Tibial artery (tissue), 4 donors: ENCODE measurements around the gene SART1.
A peak's percentile ranks its signal among the peaks of the same experiment; 100 is the strongest.

Experiments
- DNase-seq, 2 donors: peaks; one replicate each; pipeline ENCODE4 v3.0.0-alpha.2; 2019
- H3K27ac ChIP-seq, 2 donors: fragments of 200-600 bp; sonication (generic) in 1 of 2; 1 replicate in 1 of 2; 2 replicates in 1 of 2; pipeline ENCODE4 v1.5.1; 2018 to 2019; ENCODE audit warnings: mild to moderate bottlenecking in 1 of 2
- H3K27me3 ChIP-seq, 2 donors: fragments of 200-600 bp; sonication (generic) in 1 of 2; one replicate each; pipeline versions ENCODE4 v1.5.1 to v1.6.0; 2016 to 2019
- H3K36me3 ChIP-seq, 3 donors: fragments of 200-600 bp; sonication (generic) in 2 of 3; one replicate each; pipeline ENCODE4 v1.5.1; 2016 to 2019; ENCODE audit warnings: mild to moderate bottlenecking in 2 of 3
- H3K4me1 ChIP-seq, 4 donors: fragments of 200-600 bp; sonication (generic) in 2 of 4; 1 replicate in 3 of 4; 2 replicates in 1 of 4; pipeline ENCODE4 v1.5.1; 2016 to 2019
- H3K4me3 ChIP-seq, 2 donors: fragments of 200-600 bp; sonication (generic) in 1 of 2; 1 replicate in 1 of 2; 2 replicates in 1 of 2; pipeline ENCODE4 v1.5.1; 2018 to 2019; ENCODE audit warnings: mild to moderate bottlenecking in 2 of 2
- H3K9me3 ChIP-seq, 3 donors: fragments of 200-600 bp; sonication (generic) in 1 of 3; one replicate each; pipeline ENCODE4 v1.5.1; 2016 to 2019
- CTCF ChIP-seq, 2 experiments: fragments of 200-600 bp in 1 of 2; fragments of 450-650 bp in 1 of 2; IDR thresholded peaks; one replicate each; pipeline ENCODE4 v1.5.1; 2017 to 2019; ENCODE audit warnings: antibody characterized with exemption in 2 of 2, mild to moderate bottlenecking in 1 of 2, moderate library complexity in 1 of 2
- intact Hi-C: fragments of 100-400 bp; cut with DNase I; formaldehyde crosslinking; loops from one replicate; pipeline ENCODE4 v1.15.0; 2023; ENCODE audit warnings: low total_unique reads

SART1 gene

GRCh38 chr11:65992056-65992455 is 30.5 kb downstream of the SART1 start:
- Histone ChIP-seq H3K36me3 (peaks cover 1 to 9% (median 4%) of the 10 kb centered on the region in 3 donors), H3K4me3 (no peak overlapping the region), H3K4me1 (no peaks in the 10 kb centered on the region), H3K9me3 (no peaks in the 10 kb centered on the region), H3K27me3 (no peaks in the 10 kb centered on the region), H3K27ac (no peak overlapping the region)
- no peak for DNase-seq
- no peak for TF ChIP-seq CTCF (IDR thresholded peaks at IDR 0.05)
- intact Hi-C loops: no loop called here

GRCh38 chr11:65997286-65997685 is 35.8 kb downstream of the SART1 start:
- TF ChIP-seq CTCF (IDR thresholded peaks at IDR 0.05): no peak
- H3K4me1 ChIP-seq: peaks cover 0 to 21% (median 12%) of the 10 kb centered on the region in 4 donors
- no peak overlapping the region for H3K27ac ChIP-seq
- intact Hi-C loops: no loop called here
- H3K36me3 ChIP-seq: peaks cover 31 to 42% (median 37%) of the 10 kb centered on the region in 3 donors
- no peak for DNase-seq
- no peak overlapping the region for H3K4me3 ChIP-seq
- no peaks in the 10 kb centered on the region for H3K27me3 ChIP-seq
- H3K9me3 ChIP-seq: no peaks in the 10 kb centered on the region

GRCh38 chr11:66001942-66002647 is 40.6 kb downstream of the SART1 start, which contains the start of the genes BANF1 and EIF1AD:
TSS of gene BANF1 (plus strand) at chr11:66002503. CDS start at chr11:66003251, 748 bp downstream.
TSS of gene EIF1AD (minus strand) at chr11:66002157. CDS start at chr11:66000389, 1,768 bp downstream.
- Histone ChIP-seq H3K4me1 (peaks cover 0 to 33% (median 21%) of the 10 kb centered on the region in 4 donors), H3K27ac (peak within 1 kb of the TSS; percentile 87 to 93), H3K27me3 (no peaks in the 10 kb centered on the region), H3K4me3 (peak within 1 kb of the TSS; percentile 83 to 84), H3K9me3 (no peaks in the 10 kb centered on the region), H3K36me3 (peaks cover 38 to 65% (median 47%) of the 10 kb centered on the region in 3 donors)
- no peak for TF ChIP-seq CTCF (IDR thresholded peaks at IDR 0.05)
- intact Hi-C loops: loop anchor here (1.0 to 5.0 kb wide), 2 partner anchors 19 to 40 kb away; partner anchors contain the start of gene SART1
- peak; percentile 92 to 96 for DNase-seq

GRCh38 chr11:66002648-66003225 is 41.2 kb downstream of the SART1 start:
- Histone ChIP-seq H3K4me1 (peaks cover 0 to 33% (median 21%) of the 10 kb centered on the region in 4 donors), H3K36me3 (peaks cover 32 to 59% (median 41%) of the 10 kb centered on the region in 3 donors), H3K9me3 (no peaks in the 10 kb centered on the region), H3K27ac (peak overlapping the region; percentile 87 to 93), H3K4me3 (peak overlapping the region; percentile 83 to 84), H3K27me3 (no peaks in the 10 kb centered on the region)
- DNase-seq: peak; percentile 48 to 80
- TF ChIP-seq CTCF (IDR thresholded peaks at IDR 0.05): no peak
- intact Hi-C loops: loop anchor here (5.0 kb wide), 1 partner anchor 40 kb away; the partner anchor contains the start of gene SART1

GRCh38 chr11:66003291-66003690 is 41.8 kb downstream of the SART1 start:
- TF ChIP-seq CTCF (IDR thresholded peaks at IDR 0.05): no peak
- H3K36me3 ChIP-seq: peaks cover 26 to 53% (median 35%) of the 10 kb centered on the region in 3 donors
- H3K27ac ChIP-seq: peak overlapping the region; percentile 87 to 93
- H3K27me3 ChIP-seq: no peaks in the 10 kb centered on the region
- intact Hi-C loops: loop anchor here (5.0 kb wide), 1 partner anchor 41 kb away; the partner anchor contains the start of gene SART1
- DNase-seq: no peak
- H3K9me3 ChIP-seq: no peaks in the 10 kb centered on the region
- peaks cover 0 to 33% (median 21%) of the 10 kb centered on the region in 4 donors for H3K4me1 ChIP-seq
- H3K4me3 ChIP-seq: peak overlapping the region; percentile 83 to 84
